GM23338 (cell line): Measurements from ENCODE around the gene NCF2. TPM values are rescaled to one million over a fixed set of nuclear protein-coding genes. Genes with fewer than 3 reads are reported as not detected.

ENCODE experiments used
- ATAC-seq: fragments of 200-7000 bp; cut with Tn5 transposase; 3 replicates; pipeline ENCODE4 v1.9.1; 2020
- DNase-seq: peaks from one replicate; pipeline ENCODE4 v3.0.0-alpha.2; 2015; ENCODE audit warnings: low spot score
- H2AFZ ChIP-seq: fragments of 200-600 bp; sonication (generic); 2 replicates; pipeline ENCODE4 v1.8.0; 2016; ENCODE audit warnings: antibody characterized with exemption, mild to moderate bottlenecking, moderate library complexity
- H3F3A ChIP-seq: fragments of 200-600 bp; sonication (generic); replicated peaks from 2 replicates; pipeline ENCODE4 v1.8.0; 2017; ENCODE audit warnings: antibody characterized with exemption, mixed run types, low read depth
- H3K27ac ChIP-seq: fragments of 200-600 bp; sonication (generic); 2 replicates; pipeline ENCODE4 v1.6.1; 2016; ENCODE audit warnings: low read depth
- H3K27me3 ChIP-seq: fragments of 200-600 bp; sonication (generic); 2 replicates; pipeline ENCODE4 v1.8.0; 2016; ENCODE audit warnings: mild to moderate bottlenecking, mixed run types, moderate library complexity; ENCODE audit not compliant: insufficient read depth
- H3K36me3 ChIP-seq: fragments of 200-600 bp; sonication (generic); 2 replicates; pipeline ENCODE4 v1.8.0; 2016; ENCODE audit warnings: mild to moderate bottlenecking; ENCODE audit not compliant: insufficient read depth
- H3K4me1 ChIP-seq: fragments of 200-600 bp; sonication (generic); 2 replicates; pipeline ENCODE4 v1.8.0; 2016; ENCODE audit warnings: mild to moderate bottlenecking, moderate library complexity; ENCODE audit not compliant: insufficient read depth
- H3K4me2 ChIP-seq: fragments of 200-600 bp; sonication (generic); 2 replicates; pipeline ENCODE4 v1.7.1; 2017; ENCODE audit warnings: mixed run types
- H3K4me3 ChIP-seq: fragments of 200-600 bp; sonication (generic); 2 replicates; pipeline ENCODE4 v1.6.1; 2016; ENCODE audit warnings: mixed run types
- H3K79me2 ChIP-seq: fragments of 200-600 bp; sonication (generic); replicated peaks from 2 replicates; pipeline ENCODE4 v1.8.0; 2017; ENCODE audit warnings: mild to moderate bottlenecking; ENCODE audit not compliant: insufficient read depth
- H3K9me2 ChIP-seq: fragments of 200-600 bp; sonication (generic); 2 replicates; pipeline ENCODE4 v1.8.0; 2017; ENCODE audit not compliant: insufficient read depth
- H4K20me1 ChIP-seq: fragments of 200-600 bp; sonication (generic); replicated peaks from 2 replicates; pipeline ENCODE4 v1.8.0; 2017; ENCODE audit warnings: mild to moderate bottlenecking; ENCODE audit not compliant: insufficient read depth
- H3K27ac Mint-ChIP-seq: 2 replicates; pipeline ENCODE4 v1.8.0; 2020; ENCODE audit warnings: inconsistent platforms, mild to moderate bottlenecking, moderate library complexity, mixed read lengths
- H3K27me3 Mint-ChIP-seq: 3 replicates; pipeline ENCODE4 v1.8.0; 2022; ENCODE audit warnings: low read depth, mild to moderate bottlenecking, moderate library complexity, mixed read lengths, inconsistent platforms; ENCODE audit not compliant: insufficient read depth, poor library complexity
- H3K36me3 Mint-ChIP-seq: 3 replicates; pipeline ENCODE4 v1.8.0; 2021; ENCODE audit warnings: low read depth, mild to moderate bottlenecking, inconsistent platforms, moderate library complexity, mixed read lengths
- H3K4me1 Mint-ChIP-seq: 3 replicates; pipeline ENCODE4 v1.8.0; 2020; ENCODE audit warnings: mild to moderate bottlenecking, inconsistent platforms, mixed read lengths
- H3K4me3 Mint-ChIP-seq: 3 replicates; pipeline ENCODE4 v1.8.0; 2021; ENCODE audit warnings: moderate library complexity, mild to moderate bottlenecking, inconsistent platforms, mixed read lengths
- H3K9me3 Mint-ChIP-seq: 3 replicates; pipeline ENCODE4 v1.8.0; 2020; ENCODE audit warnings: moderate library complexity, mild to moderate bottlenecking, inconsistent platforms, mixed read lengths
- EZH2 ChIP-seq: fragments of 200-600 bp; sonication (generic); IDR thresholded peaks from one replicate; pipeline ENCODE4 v1.8.0; 2017; ENCODE audit warnings: antibody characterized with exemption, mild to moderate bottlenecking, low read depth; ENCODE audit not compliant: unreplicated experiment
- EZH2phosphoT487 ChIP-seq: fragments of 200-600 bp; sonication (generic); IDR thresholded peaks from one replicate; pipeline ENCODE4 v1.8.1; 2018; ENCODE audit warnings: antibody characterized with exemption; ENCODE audit not compliant: unreplicated experiment
- JUNB ChIP-seq: IDR thresholded peaks from one replicate; pipeline ENCODE4 v1.6.1; 2016; ENCODE audit warnings: antibody characterized with exemption; ENCODE audit not compliant: unreplicated experiment
- NANOG ChIP-seq: IDR thresholded peaks from 2 replicates; pipeline ENCODE4 v1.6.1; 2016; ENCODE audit warnings: antibody characterized with exemption, borderline replicate concordance
- POLR2AphosphoS5 ChIP-seq: IDR thresholded peaks from 2 replicates; pipeline ENCODE4 v1.6.1; 2016; ENCODE audit warnings: antibody characterized with exemption, low read depth
- REST ChIP-seq: IDR thresholded peaks from one replicate; pipeline ENCODE4 v1.6.1; 2018; ENCODE audit warnings: antibody characterized with exemption; ENCODE audit not compliant: unreplicated experiment
- STAT1 ChIP-seq: IDR thresholded peaks from one replicate; pipeline ENCODE4 v1.6.1; 2016; ENCODE audit warnings: antibody characterized with exemption; ENCODE audit not compliant: unreplicated experiment
- ZNF331 ChIP-seq: fragments of 250-450 bp; sonication (Bioruptor Pico); IDR thresholded peaks from 2 replicates; pipeline ENCODE4 v1.5.0; 2020; ENCODE audit warnings: low read depth, mild to moderate bottlenecking, moderate library complexity
- polyA plus RNA-seq: library from polyadenylated mRNA; unstranded; fragments of >200 nt; fragmentation: Nextera tagmentation; extraction: Ambion mirVana; gene quantifications from 2 replicates; pipeline ENCODE4 v1.2.1, GENCODE V29; 2016
- total RNA-seq: library from RNA; depleted of rRNA; stranded (reverse); fragments of >200 nt; shearing (Covaris generic); gene quantifications from 2 replicates; pipeline ENCODE4 v1.2.3, GENCODE V29; 2014
- TF ChIP-seq, protein P1 (sequence below): IDR thresholded peaks from 2 replicates; pipeline ENCODE4 v1.6.1; 2016; ENCODE audit warnings: antibody characterized with exemption
- TF ChIP-seq, protein P2 (sequence below), 2 experiments: fragments of 200-600 bp in 1 of 2; sonication (generic) in 1 of 2; conservative IDR thresholded peaks; 2 replicates each; pipeline versions ENCODE4 v1.5.1 to v1.6.1; 2016 to 2017; ENCODE audit warnings: antibody characterized with exemption in 2 of 2, low read depth in 2 of 2, mild to moderate bottlenecking in 2 of 2, moderate library complexity in 1 of 2

Gene NCF2
- total and polyA plus RNA-seq, 2 experiments from 2014 or later = not detected

DNA sequence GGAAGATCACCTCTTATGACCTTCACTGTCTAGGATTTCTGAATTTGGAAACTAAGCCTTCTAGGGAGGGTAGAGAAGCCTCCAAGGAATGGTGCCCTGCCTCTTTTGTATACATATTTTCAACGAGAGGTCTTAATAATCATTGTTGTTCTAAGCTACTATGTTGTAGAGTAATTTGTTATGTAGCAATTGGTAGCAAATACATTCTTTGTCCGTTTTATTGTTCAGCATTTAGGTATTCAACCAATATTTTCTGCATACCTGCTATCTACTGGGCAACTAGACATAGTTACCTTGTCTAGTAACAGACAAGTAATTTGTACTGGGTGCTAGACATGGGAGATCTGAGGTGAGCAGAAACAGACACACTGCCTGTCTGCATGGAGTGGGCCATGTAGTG, 20.8 kb upstream of the NCF2 start:
- H3K36me3 ChIP-seq = no peaks in the 10 kb centered on the region
- Mint-ChIP-seq H3K27ac (no peak overlapping the region), H3K36me3 (peaks cover 3% of the 10 kb centered on the region; the same call in 1 of the 3 replicates), H3K27me3 (peaks cover 7% of the 10 kb centered on the region), H3K4me1 (peaks cover 4% of the 10 kb centered on the region), H3K9me3 (peaks cover 8% of the 10 kb centered on the region; the same call in 2 of the 3 replicates), H3K4me3 (no peak overlapping the region)
- H3K79me2 ChIP-seq = no peaks in the 10 kb centered on the region
- DNase-seq (no peak), ATAC-seq (no peak)
- H3K9me2 ChIP-seq = no peaks in the 10 kb centered on the region
- no peak overlapping the region for H3K4me3 ChIP-seq
- no peak overlapping the region for H2AFZ ChIP-seq
- H3K27me3 ChIP-seq = no peaks in the 10 kb centered on the region
- no peaks in the 10 kb centered on the region for H3F3A ChIP-seq
- no peaks in the 10 kb centered on the region for H4K20me1 ChIP-seq
- H3K4me2 ChIP-seq = no peak overlapping the region
- no peak overlapping the region for H3K27ac ChIP-seq
- no peaks in the 10 kb centered on the region for H3K4me1 ChIP-seq
- TF ChIP-seq EZH2phosphoT487 (no peak), EZH2 (no peak), ZNF331 (CRISPR knock-in tag) (no peak)
- TF ChIP-seq, protein P1, sequence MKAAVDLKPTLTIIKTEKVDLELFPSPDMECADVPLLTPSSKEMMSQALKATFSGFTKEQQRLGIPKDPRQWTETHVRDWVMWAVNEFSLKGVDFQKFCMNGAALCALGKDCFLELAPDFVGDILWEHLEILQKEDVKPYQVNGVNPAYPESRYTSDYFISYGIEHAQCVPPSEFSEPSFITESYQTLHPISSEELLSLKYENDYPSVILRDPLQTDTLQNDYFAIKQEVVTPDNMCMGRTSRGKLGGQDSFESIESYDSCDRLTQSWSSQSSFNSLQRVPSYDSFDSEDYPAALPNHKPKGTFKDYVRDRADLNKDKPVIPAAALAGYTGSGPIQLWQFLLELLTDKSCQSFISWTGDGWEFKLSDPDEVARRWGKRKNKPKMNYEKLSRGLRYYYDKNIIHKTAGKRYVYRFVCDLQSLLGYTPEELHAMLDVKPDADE = no peak

- Histone ChIP-seq H3K79me2 (no peaks in the 10 kb centered on the region), H3F3A (no peaks in the 10 kb centered on the region), H2AFZ (no peak overlapping the region), H3K4me2 (no peak overlapping the region), H3K27ac (no peak overlapping the region), H4K20me1 (no peaks in the 10 kb centered on the region), H3K36me3 (no peaks in the 10 kb centered on the region), H3K9me2 (no peaks in the 10 kb centered on the region), H3K4me3 (no peak overlapping the region), H3K27me3 (no peaks in the 10 kb centered on the region), H3K4me1 (no peaks in the 10 kb centered on the region)
- peaks cover 3% of the 10 kb centered on the region; the same call in 1 of the 3 replicates for H3K36me3 Mint-ChIP-seq
- DNase-seq (no peak), ATAC-seq (no peak)
- H3K4me3 Mint-ChIP-seq = no peak overlapping the region
- peaks cover 4% of the 10 kb centered on the region for H3K4me1 Mint-ChIP-seq
- H3K27ac Mint-ChIP-seq = no peak overlapping the region
- H3K9me3 Mint-ChIP-seq = peaks cover 8% of the 10 kb centered on the region; the same call in 2 of the 3 replicates
- H3K27me3 Mint-ChIP-seq = peaks cover 7% of the 10 kb centered on the region
- TF ChIP-seq EZH2 (no peak), JUNB (no peak), STAT1 (no peak), NANOG (no peak), REST (no peak), POLR2AphosphoS5 (no peak)
- TF ChIP-seq, protein P2, sequence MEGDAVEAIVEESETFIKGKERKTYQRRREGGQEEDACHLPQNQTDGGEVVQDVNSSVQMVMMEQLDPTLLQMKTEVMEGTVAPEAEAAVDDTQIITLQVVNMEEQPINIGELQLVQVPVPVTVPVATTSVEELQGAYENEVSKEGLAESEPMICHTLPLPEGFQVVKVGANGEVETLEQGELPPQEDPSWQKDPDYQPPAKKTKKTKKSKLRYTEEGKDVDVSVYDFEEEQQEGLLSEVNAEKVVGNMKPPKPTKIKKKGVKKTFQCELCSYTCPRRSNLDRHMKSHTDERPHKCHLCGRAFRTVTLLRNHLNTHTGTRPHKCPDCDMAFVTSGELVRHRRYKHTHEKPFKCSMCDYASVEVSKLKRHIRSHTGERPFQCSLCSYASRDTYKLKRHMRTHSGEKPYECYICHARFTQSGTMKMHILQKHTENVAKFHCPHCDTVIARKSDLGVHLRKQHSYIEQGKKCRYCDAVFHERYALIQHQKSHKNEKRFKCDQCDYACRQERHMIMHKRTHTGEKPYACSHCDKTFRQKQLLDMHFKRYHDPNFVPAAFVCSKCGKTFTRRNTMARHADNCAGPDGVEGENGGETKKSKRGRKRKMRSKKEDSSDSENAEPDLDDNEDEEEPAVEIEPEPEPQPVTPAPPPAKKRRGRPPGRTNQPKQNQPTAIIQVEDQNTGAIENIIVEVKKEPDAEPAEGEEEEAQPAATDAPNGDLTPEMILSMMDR (conservative IDR thresholded peaks at IDR 0.05; ENCODE audit: low read depth in 2 of 2) = no peak
- TF ChIP-seq, protein P1 = no peak
Observed at GRCh38 chr1:183609759-183610452, 19.6 kb upstream of the NCF2 start.
